K562 (cell line): ENCODE data around the gene MYO1A. TPM values are rescaled to one million over a fixed set of nuclear protein-coding genes. Genes with fewer than 3 reads are reported as not detected.

Source experiments
- ATAC-seq: fragments of 200-7000 bp; cut with Tn5 transposase; 3 replicates; pipeline ENCODE4 v1.9.1; 2020; ENCODE audit warnings: moderate library complexity
- BruUV-seq: library from RNA; stranded (reverse); fragments of 400-500 nt; replicated peaks from 2 replicates; lab custom pipeline; 2021; lab: Mats Ljungman, UMichigan
- CTCF ChIA-PET: fragments of 300-600 bp; formaldehyde crosslinking; extraction: SDS; loops from one replicate; lab custom pipeline; 2021; ENCODE audit warnings: low intra/inter-chr PET ratio; lab: Yijun Ruan, JAX
- POLR2A ChIA-PET: fragments of 300-600, 350-650 bp; sonication (Branson Sonifier 250); formaldehyde crosslinking; extraction: SDS; loops from one replicate; lab custom pipeline; 2021; ENCODE audit warnings: antibody characterized with exemption, inconsistent platforms; lab: Yijun Ruan, JAX
- DNase-seq, 4 experiments: peaks; one replicate each; pipeline versions ENCODE4 v3.0.0 to v3.0.0-alpha.2; 2011 to 2018; ENCODE audit warnings: low spot score in 3 of 4, mixed read lengths in 3 of 4; ENCODE audit errors: extremely low read depth in 1 of 4
- FAIRE-seq: peaks from 2 replicates; lab custom pipeline; 2011; peaks lifted over from hg19 to GRCh38; lab: Jason Lieb, UNC
- H2AFZ ChIP-seq: 2 replicates; pipeline ENCODE4 v1.6.0; 2011; ENCODE audit warnings: low read depth, low read length, control low read depth, inconsistent platforms
- H3K27ac ChIP-seq: fragments of 200-600 bp; 3 replicates; pipeline ENCODE4 v1.8.0; 2011; ENCODE audit warnings: low read depth, mild to moderate bottlenecking, control low read depth, inconsistent platforms, low read length, moderate library complexity, mixed read lengths; ENCODE audit errors: extremely low read depth
- H3K27me3 ChIP-seq, 2 experiments: fragments of 300-600 bp in 1 of 2; 2 replicates in 1 of 2; 3 replicates in 1 of 2; pipeline versions ENCODE4 v1.6.0 to v1.8.0; 2011; ENCODE audit warnings: inconsistent platforms in 2 of 2, low read length in 2 of 2, mild to moderate bottlenecking in 1 of 2, mixed read lengths in 1 of 2, moderate library complexity in 1 of 2; ENCODE audit not compliant: control insufficient read depth in 2 of 2, insufficient read depth in 2 of 2
- H3K36me3 ChIP-seq: fragments of 300-600 bp; 3 replicates; pipeline ENCODE4 v1.8.0; 2011; ENCODE audit warnings: mild to moderate bottlenecking, low read length, inconsistent platforms; ENCODE audit not compliant: control insufficient read depth, insufficient read depth
- H3K4me1 ChIP-seq, 2 experiments: fragments of 200-600 bp in 1 of 2; replicated peaks in 1 of 2; 2 replicates in 1 of 2; 3 replicates in 1 of 2; pipeline versions ENCODE4 v1.5.1 to v1.8.0; 2011; ENCODE audit warnings: inconsistent platforms in 2 of 2, low read length in 2 of 2, mild to moderate bottlenecking in 1 of 2, mixed read lengths in 1 of 2, moderate library complexity in 1 of 2; ENCODE audit not compliant: control insufficient read depth in 2 of 2, insufficient read depth in 2 of 2
- H3K4me2 ChIP-seq: 2 replicates; pipeline ENCODE4 v1.6.1; 2011; ENCODE audit warnings: low read length, control low read depth, inconsistent platforms, mixed read lengths; ENCODE audit not compliant: insufficient read depth
- H3K4me3 ChIP-seq: fragments of 200-600 bp; sonication (generic), shearing (Covaris generic); 2 replicates; pipeline ENCODE4 v1.5.1; 2016; ENCODE audit warnings: control low read depth, inconsistent platforms
- H3K79me2 ChIP-seq: fragments of 200-600 bp; 3 replicates; pipeline ENCODE4 v1.8.0; 2011; ENCODE audit warnings: low read length, inconsistent platforms; ENCODE audit not compliant: control insufficient read depth, insufficient read depth
- H3K9ac ChIP-seq, 2 experiments: 2 replicates each; pipeline versions ENCODE4 v1.6.0 to v1.6.1; 2011; ENCODE audit warnings: low read depth in 2 of 2, low read length in 2 of 2, control low read depth in 1 of 2, inconsistent platforms in 1 of 2, mild to moderate bottlenecking in 1 of 2, mixed read lengths in 1 of 2; ENCODE audit not compliant: insufficient read depth in 1 of 2
- H3K9me1 ChIP-seq: one replicate; pipeline ENCODE4 v1.6.0; 2011; ENCODE audit warnings: inconsistent platforms, mild to moderate bottlenecking, low read length, moderate library complexity; ENCODE audit not compliant: control insufficient read depth, insufficient read depth
- H3K9me3 ChIP-seq: replicated peaks from 2 replicates; pipeline ENCODE4 v1.5.1; 2011; ENCODE audit warnings: low read depth, low read length, inconsistent platforms; ENCODE audit not compliant: control insufficient read depth, insufficient read depth
- H4K20me1 ChIP-seq: replicated peaks from 2 replicates; pipeline ENCODE4 v1.6.1; 2011; ENCODE audit warnings: low read length, inconsistent platforms, mixed read lengths; ENCODE audit not compliant: control insufficient read depth, insufficient read depth
- PHF8 ChIP-seq: fragments of 200-600 bp; sonication (generic); IDR thresholded peaks from 2 replicates; pipeline ENCODE4 v1.6.1; 2012; ENCODE audit warnings: mixed run types, mild to moderate bottlenecking, inconsistent platforms, low read length, moderate library complexity, borderline replicate concordance
- PRMT5 ChIP-seq: sonication (generic); formaldehyde crosslinking; IDR thresholded peaks from 2 replicates; pipeline ENCODE4 v1.5.0; 2020; ENCODE audit warnings: missing genetic modification reagents
- RBM17 ChIP-seq: fragments of 200-400 bp; formaldehyde crosslinking; IDR thresholded peaks from 2 replicates; pipeline ENCODE4 v1.6.1; 2017; ENCODE audit warnings: low read depth, mild to moderate bottlenecking, low read length, borderline replicate concordance
- RFX5 ChIP-seq: IDR thresholded peaks from 2 replicates; pipeline ENCODE4 v1.6.1; 2011; ENCODE audit warnings: low read depth, mild to moderate bottlenecking, improper control_type of control experiment, low read length
- ZKSCAN3 ChIP-seq: fragments of 250-450 bp; sonication (Bioruptor Pico); IDR thresholded peaks from 2 replicates; pipeline ENCODE4 v1.4.0; 2020
- WGBS: fragments of 100-300 bp; shearing (Covaris generic); methylation state at CpG from one replicate; pipeline ENCODE4 v1.1.6; 2016; ENCODE audit warnings: low coverage, mixed read lengths; ENCODE audit not compliant: insufficient coverage; ENCODE audit errors: missing lambda C conversion rate; 5-methylcytosine and 5-hydroxymethylcytosine counted together
- in situ Hi-C: fragments of 300-500 bp; cut with MboI; formaldehyde crosslinking; loops from 4 replicates; pipeline ENCODE4 v1.15.0; 2018; ENCODE audit warnings: inconsistent platforms, mixed read lengths
- intact Hi-C: fragments of 100-400 bp; cut with micrococcal nuclease; formaldehyde crosslinking; loops from 2 replicates; pipeline ENCODE4 v1.14.2; 2022
- polyA plus RNA-seq, 8 experiments: library from polyadenylated mRNA; depleted of rRNA in 4 of 8; stranded (reverse) in 5 of 8; unstranded in 3 of 8; fragments of >200 nt; fragmentation: Nextera tagmentation in 2 of 8; fragmentation: Illumina TruSeq in 1 of 8; extraction: Ambion mirVana in 2 of 8; extraction: Trizol in 1 of 8; gene quantifications; 2 replicates each; pipeline versions ENCODE4 v1.2.1 to v1.2.3, GENCODE V29; 2011 to 2014; ENCODE audit warnings: inconsistent platforms in 1 of 8, missing spikeins in 1 of 8
- total RNA-seq, 7 experiments: library from RNA; depleted of rRNA in 6 of 7; stranded (reverse); fragments of >200 nt in 6 of 7; fragmentation: Illumina TruSeq in 2 of 7; extraction: Trizol in 2 of 7; gene quantifications; 2 replicates each; pipeline versions ENCODE4 v1.2.1 to v1.2.3, GENCODE V29; 2011 to 2021; ENCODE audit warnings: low replicate concordance in 1 of 7
- TF ChIP-seq, protein P1 (sequence below): sonication (generic); formaldehyde crosslinking; IDR thresholded peaks from 2 replicates; pipeline ENCODE4 v1.8.0; 2023; ENCODE audit warnings: mild to moderate bottlenecking, missing genetic modification reagents
- TF ChIP-seq, protein P2 (sequence below), 2 experiments: fragments of 450-650 bp; IDR thresholded peaks; 2 replicates each; pipeline ENCODE4 v1.6.1; 2016; ENCODE audit warnings: mild to moderate bottlenecking in 2 of 2, borderline replicate concordance in 1 of 2, low read depth in 1 of 2, moderate library complexity in 1 of 2

The MYO1A gene
- total and polyA plus RNA-seq, 9 of the 15 experiments (the other 6 are each of a cell fraction or from before 2014, with no cell fraction given) = 0.03 to 0.29 (median 0.14) TPM; not detected in 2

- TF ChIP-seq, protein P1, sequence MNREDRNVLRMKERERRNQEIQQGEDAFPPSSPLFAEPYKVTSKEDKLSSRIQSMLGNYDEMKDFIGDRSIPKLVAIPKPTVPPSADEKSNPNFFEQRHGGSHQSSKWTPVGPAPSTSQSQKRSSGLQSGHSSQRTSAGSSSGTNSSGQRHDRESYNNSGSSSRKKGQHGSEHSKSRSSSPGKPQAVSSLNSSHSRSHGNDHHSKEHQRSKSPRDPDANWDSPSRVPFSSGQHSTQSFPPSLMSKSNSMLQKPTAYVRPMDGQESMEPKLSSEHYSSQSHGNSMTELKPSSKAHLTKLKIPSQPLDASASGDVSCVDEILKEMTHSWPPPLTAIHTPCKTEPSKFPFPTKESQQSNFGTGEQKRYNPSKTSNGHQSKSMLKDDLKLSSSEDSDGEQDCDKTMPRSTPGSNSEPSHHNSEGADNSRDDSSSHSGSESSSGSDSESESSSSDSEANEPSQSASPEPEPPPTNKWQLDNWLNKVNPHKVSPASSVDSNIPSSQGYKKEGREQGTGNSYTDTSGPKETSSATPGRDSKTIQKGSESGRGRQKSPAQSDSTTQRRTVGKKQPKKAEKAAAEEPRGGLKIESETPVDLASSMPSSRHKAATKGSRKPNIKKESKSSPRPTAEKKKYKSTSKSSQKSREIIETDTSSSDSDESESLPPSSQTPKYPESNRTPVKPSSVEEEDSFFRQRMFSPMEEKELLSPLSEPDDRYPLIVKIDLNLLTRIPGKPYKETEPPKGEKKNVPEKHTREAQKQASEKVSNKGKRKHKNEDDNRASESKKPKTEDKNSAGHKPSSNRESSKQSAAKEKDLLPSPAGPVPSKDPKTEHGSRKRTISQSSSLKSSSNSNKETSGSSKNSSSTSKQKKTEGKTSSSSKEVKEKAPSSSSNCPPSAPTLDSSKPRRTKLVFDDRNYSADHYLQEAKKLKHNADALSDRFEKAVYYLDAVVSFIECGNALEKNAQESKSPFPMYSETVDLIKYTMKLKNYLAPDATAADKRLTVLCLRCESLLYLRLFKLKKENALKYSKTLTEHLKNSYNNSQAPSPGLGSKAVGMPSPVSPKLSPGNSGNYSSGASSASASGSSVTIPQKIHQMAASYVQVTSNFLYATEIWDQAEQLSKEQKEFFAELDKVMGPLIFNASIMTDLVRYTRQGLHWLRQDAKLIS (CRISPR knock-in tag) = no peak
- TF ChIP-seq, all 486 proteins: peak for 0
Measured at GRCh38 chr12:57099047-57099714, 49.3 kb upstream of the MYO1A start (continued).

GRCh38 chr12:57098546-57098945 is 48.6 kb upstream of the MYO1A start:
- ATAC-seq = no peak
- in situ Hi-C loops = no loop called here
- peaks cover 3% of the 10 kb centered on the region; the same call in 2 of the 3 replicates for H3K79me2 ChIP-seq
- H2AFZ ChIP-seq = no peak overlapping the region
- no peak overlapping the region for H3K4me2 ChIP-seq
- intact Hi-C loops = no loop called here
- no peak overlapping the region for H3K27ac ChIP-seq
- BruUV-seq = no TSS peak
- 88% methylated on average over 1 of the region's 1 CpG for WGBS
- DNase-seq = no peak
- peak overlapping the region in 1 of 2 experiments; percentile 19; a peak in 1 of 4 replicates for H3K9ac ChIP-seq
- no peak for FAIRE-seq
- H3K4me1 ChIP-seq = peaks cover 42 to 65% of the 10 kb centered on the region in 2 experiments
- no peaks in the 10 kb centered on the region for H3K9me3 ChIP-seq
- H3K9me1 ChIP-seq = no peaks in the 10 kb centered on the region
- ChIA-PET POLR2A (interaction anchor here (1.1 to 5.1 kb wide), 4 partner anchors 10 to 29 kb away, joined by 3 to 32 read pairs (median 4); partner anchors contain the start of gene STAT6), CTCF (no interaction called here)
- H4K20me1 ChIP-seq = no peaks in the 10 kb centered on the region
- H3K36me3 ChIP-seq = peaks cover 54% of the 10 kb centered on the region
- H3K27me3 ChIP-seq = no peaks in the 10 kb centered on the region; a peak in 1 of 5 replicates
- H3K4me3 ChIP-seq = no peak overlapping the region
- TF ChIP-seq RFX5 = no peak
- no peak for TF ChIP-seq PRMT5 (CRISPR knock-in tag)
- TF ChIP-seq, protein P2, sequence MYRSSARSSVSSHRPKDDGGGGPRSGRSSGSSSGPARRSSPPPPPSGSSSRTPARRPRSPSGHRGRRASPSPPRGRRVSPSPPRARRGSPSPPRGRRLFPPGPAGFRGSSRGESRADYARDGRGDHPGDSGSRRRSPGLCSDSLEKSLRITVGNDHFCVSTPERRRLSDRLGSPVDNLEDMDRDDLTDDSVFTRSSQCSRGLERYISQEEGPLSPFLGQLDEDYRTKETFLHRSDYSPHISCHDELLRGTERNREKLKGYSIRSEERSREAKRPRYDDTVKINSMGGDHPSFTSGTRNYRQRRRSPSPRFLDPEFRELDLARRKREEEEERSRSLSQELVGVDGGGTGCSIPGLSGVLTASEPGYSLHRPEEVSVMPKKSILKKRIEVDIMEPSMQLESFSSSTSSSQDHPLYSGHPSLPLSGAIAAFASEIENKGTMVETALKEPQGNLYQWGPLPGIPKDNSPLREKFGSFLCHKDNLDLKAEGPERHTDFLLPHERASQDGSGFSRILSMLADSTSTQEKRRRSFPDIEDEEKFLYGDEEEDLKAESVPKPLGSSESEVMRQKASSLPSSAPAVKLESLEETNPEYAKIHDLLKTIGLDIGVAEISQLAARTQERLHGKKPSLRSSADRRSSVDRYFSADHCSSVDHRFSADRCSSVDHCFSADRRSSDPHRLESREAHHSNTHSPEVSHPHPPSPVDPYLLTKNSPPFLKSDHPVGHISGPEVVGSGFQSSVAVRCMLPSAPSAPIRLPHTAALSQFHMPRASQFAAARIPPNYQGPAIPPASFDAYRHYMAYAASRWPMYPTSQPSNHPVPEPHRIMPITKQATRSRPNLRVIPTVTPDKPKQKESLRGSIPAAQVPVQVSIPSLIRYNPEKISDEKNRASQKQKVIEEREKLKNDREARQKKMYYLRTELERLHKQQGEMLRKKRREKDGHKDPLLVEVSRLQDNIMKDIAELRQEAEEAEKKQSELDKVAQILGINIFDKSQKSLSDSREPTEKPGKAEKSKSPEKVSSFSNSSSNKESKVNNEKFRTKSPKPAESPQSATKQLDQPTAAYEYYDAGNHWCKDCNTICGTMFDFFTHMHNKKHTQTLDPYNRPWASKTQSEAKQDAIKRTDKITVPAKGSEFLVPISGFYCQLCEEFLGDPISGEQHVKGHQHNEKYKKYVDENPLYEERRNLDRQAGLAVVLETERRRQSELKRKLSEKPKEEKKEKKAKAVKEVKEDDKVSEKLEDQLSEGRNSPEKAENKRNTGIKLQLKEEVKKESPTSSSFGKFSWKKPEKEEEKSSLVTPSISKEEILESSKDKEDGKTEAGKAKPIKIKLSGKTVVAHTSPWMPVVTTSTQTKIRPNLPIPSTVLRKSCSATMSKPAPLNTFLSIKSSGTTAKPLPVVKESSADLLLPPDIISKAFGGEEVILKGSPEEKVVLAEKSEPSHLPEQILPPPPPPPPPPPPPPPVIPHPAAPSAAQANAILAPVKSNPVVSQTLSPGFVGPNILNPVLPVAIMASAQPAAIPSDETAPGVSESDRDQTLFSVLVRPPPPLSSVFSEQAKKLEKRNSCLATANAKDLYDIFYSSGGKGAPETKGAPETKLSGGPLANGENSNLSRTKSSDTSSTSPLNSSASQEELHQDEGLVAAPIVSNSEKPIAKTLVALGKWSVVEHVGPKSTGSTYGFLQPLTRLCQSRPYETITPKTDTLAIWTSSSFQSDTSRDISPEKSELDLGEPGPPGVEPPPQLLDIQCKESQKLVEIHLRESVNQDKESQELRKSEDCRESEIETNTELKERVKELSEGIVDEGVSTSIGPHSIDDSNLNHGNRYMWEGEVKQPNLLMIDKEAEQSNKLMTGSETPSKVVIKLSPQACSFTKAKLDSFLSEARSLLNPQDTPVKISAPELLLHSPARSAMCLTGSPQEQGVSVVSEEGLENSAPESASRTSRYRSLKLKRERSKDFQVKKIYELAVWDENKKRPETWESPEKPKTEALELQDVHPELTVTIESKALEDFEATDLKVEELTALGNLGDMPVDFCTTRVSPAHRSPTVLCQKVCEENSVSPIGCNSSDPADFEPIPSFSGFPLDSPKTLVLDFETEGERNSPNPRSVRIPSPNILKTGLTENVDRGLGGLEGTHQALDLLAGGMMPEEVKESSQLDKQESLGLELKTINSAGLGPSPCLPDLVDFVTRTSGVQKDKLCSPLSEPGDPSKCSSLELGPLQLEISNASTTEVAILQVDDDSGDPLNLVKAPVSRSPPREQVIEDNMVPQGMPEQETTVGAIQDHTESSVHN (IDR thresholded peaks at IDR 0.05; ENCODE audit: borderline replicate concordance in 1 of 2, low read depth in 1 of 2) = no peak
- no peak for TF ChIP-seq PHF8
- TF ChIP-seq ZKSCAN3 (CRISPR knock-in tag) = no peak
- no peak for TF ChIP-seq RBM17
